Naive thymus-derived CD8-positive, alpha-beta T cell (primary cell): Measurements from ENCODE around the gene FAM228A. TPM values are rescaled to one million over a fixed set of nuclear protein-coding genes. Genes with fewer than 3 reads are reported as not detected.

Experiments
- ATAC-seq, 2 donors: fragments of 150-1000 bp; cut with Tn5 transposase in 1 of 2; sonication (Bioruptor Pico), chemical (Tn5 transposase) in 1 of 2; 1 replicate in 1 of 2; 2 replicates in 1 of 2; pipeline ENCODE4 v1.10.0; 2021; ENCODE audit warnings: mild to moderate bottlenecking in 2 of 2, moderate library complexity in 2 of 2
- POLR2A ChIA-PET: fragments of 350-600 bp; sonication (Branson Sonifier 250); formaldehyde crosslinking; loops from one replicate; lab custom pipeline; 2021; ENCODE audit warnings: antibody characterized with exemption; lab: Charles Lee
- DNase-seq, 10 donors: peaks; one replicate each; pipeline versions ENCODE4 v3.0.0 to v3.0.0-alpha.2; 2020 to 2022
- H3K27ac Mint-ChIP-seq, 10 donors: one replicate each; pipeline ENCODE4 v1.8.0; 2020 to 2022; ENCODE audit warnings: mild to moderate bottlenecking in 10 of 10, mixed read lengths in 10 of 10, moderate library complexity in 4 of 10, inconsistent platforms in 1 of 10
- H3K27me3 Mint-ChIP-seq, 5 donors: one replicate each; pipeline ENCODE4 v1.8.0; 2021 to 2022; ENCODE audit warnings: mixed read lengths in 5 of 5
- H3K36me3 Mint-ChIP-seq, 3 donors: one replicate each; pipeline ENCODE4 v1.8.0; 2020 to 2022; ENCODE audit warnings: mixed read lengths in 3 of 3, mild to moderate bottlenecking in 2 of 3, inconsistent platforms in 1 of 3
- H3K4me1 Mint-ChIP-seq, 4 donors: one replicate each; pipeline ENCODE4 v1.8.0; 2021 to 2022; ENCODE audit warnings: mixed read lengths in 4 of 4
- H3K4me3 Mint-ChIP-seq, 10 donors: one replicate each; pipeline ENCODE4 v1.8.0; 2020 to 2022; ENCODE audit warnings: mild to moderate bottlenecking in 10 of 10, mixed read lengths in 10 of 10, moderate library complexity in 6 of 10, inconsistent platforms in 1 of 10
- H3K9me3 Mint-ChIP-seq, 9 donors: one replicate each; pipeline ENCODE4 v1.8.0; 2020 to 2022; ENCODE audit warnings: mixed read lengths in 9 of 9, mild to moderate bottlenecking in 3 of 9, inconsistent platforms in 1 of 9, moderate library complexity in 1 of 9
- polyA plus RNA-seq, 3 donors: library from polyadenylated mRNA; unstranded; fragments of 300-500 nt; fragmentation: Illumina TruSeq; gene quantifications; one replicate each; pipeline ENCODE4 v1.2.3, GENCODE V29; 2021
- total RNA-seq, 8 experiments: library from RNA in 2 of 8; stranded (reverse) in 2 of 8; gene quantifications; one replicate each; pipeline ENCODE4 v1.2.3 and lab custom pipeline; 2021 to 2026

The FAM228A gene
- total and polyA plus RNA-seq, 5 experiments from 2014 or later = 0.14 to 1.2 (median 0.26) TPM; not detected in 2

DNA sequence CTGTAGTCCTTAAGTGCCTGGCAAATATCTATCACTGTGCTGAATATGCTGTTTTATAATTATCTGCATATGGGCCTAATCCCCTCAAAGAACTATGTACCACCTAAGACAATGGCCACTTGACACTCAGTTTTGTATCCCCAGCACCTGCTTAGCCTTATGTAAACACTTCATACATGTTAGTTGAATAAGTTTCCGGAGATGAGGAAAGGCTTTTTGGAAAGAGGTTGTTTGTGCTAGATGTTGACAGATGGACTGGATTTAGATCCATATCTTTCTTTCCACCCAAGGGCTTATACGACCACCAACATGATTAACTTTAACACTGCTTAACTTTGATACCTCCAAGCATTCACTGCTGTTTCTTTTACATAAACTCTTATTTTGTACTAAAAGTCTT, 63.3 kb downstream of the FAM228A start:
- POLR2A ChIA-PET = no interaction called here
- peaks cover 0 to 5% (median 0%) of the 10 kb centered on the region in 4 donors for H3K4me1 Mint-ChIP-seq
- no peaks in the 10 kb centered on the region for H3K9me3 Mint-ChIP-seq
- no peak overlapping the region for H3K4me3 Mint-ChIP-seq
- ATAC-seq = no peak
- no peaks in the 10 kb centered on the region for H3K27me3 Mint-ChIP-seq
- H3K27ac Mint-ChIP-seq = peak overlapping the region in 1 of 10 donors; percentile 8
- no peak for DNase-seq
- peaks cover 4 to 65% (median 5%) of the 10 kb centered on the region in 3 donors for H3K36me3 Mint-ChIP-seq

GRCh38 chr2:24239553-24239952, 64.7 kb downstream of the FAM228A start:
- POLR2A ChIA-PET = no interaction called here
- no peaks in the 10 kb centered on the region for H3K27me3 Mint-ChIP-seq
- peaks cover 0 to 5% (median 0%) of the 10 kb centered on the region in 4 donors for H3K4me1 Mint-ChIP-seq
- ATAC-seq (no peak), DNase-seq (no peak)
- H3K4me3 Mint-ChIP-seq = no peak overlapping the region
- no peaks in the 10 kb centered on the region for H3K9me3 Mint-ChIP-seq
- no peak overlapping the region for H3K27ac Mint-ChIP-seq
- peaks cover 4 to 62% (median 5%) of the 10 kb centered on the region in 3 donors for H3K36me3 Mint-ChIP-seq

Other genes starting within 250 kb of the FAM228A start
- 10 to 100 TPM; 40.2 to 41.4 TPM for gene ATAD2B, start 247.9 kb upstream of the FAM228A start, total RNA-seq
- 10 to 100 TPM in 1 of 3 donors, 1 to 10 TPM in 2; 7.2 to 11.4 (median 7.5) TPM for gene ATAD2B, start 247.9 kb upstream of the FAM228A start, polyA plus RNA-seq
- 10 to 100 TPM; 14.4 to 14.6 TPM for gene UBXN2A, start 234.6 kb upstream of the FAM228A start, total RNA-seq
- gene UBXN2A, start 234.6 kb upstream of the FAM228A start, polyA plus RNA-seq = 10 to 100 TPM; 13.1 to 13.6 (median 13.6) TPM
- under 1 TPM in 1 of 2 experiments, not detected in 1; 0.44 TPM for gene MFSD2B, start 165.0 kb upstream of the FAM228A start, total RNA-seq
- gene MFSD2B, start 165.0 kb upstream of the FAM228A start, polyA plus RNA-seq = under 1 TPM in 1 of 3 donors, not detected in 2; 0.14 TPM
- gene WDCP, start 127.7 kb upstream of the FAM228A start, total RNA-seq = 10 to 100 TPM; 14.9 to 15.6 TPM
- 1 to 10 TPM; 3.4 to 6.5 (median 5.0) TPM for gene WDCP, start 127.7 kb upstream of the FAM228A start, polyA plus RNA-seq
- gene FKBP1B, start 125.3 kb upstream of the FAM228A start, total RNA-seq = under 1 TPM; 0.39 to 0.49 TPM
- gene FKBP1B, start 125.3 kb upstream of the FAM228A start, polyA plus RNA-seq = 1 to 10 TPM in 1 of 3 donors, under 1 TPM in 1, not detected in 1; 0.77 to 1.9 TPM
- gene SF3B6, start 98.7 kb upstream of the FAM228A start, total RNA-seq = 10 to 100 TPM; 55.8 to 57.7 TPM
- gene SF3B6, start 98.7 kb upstream of the FAM228A start, polyA plus RNA-seq = 100 to 1,000 TPM; 161 to 208 (median 195) TPM
- gene TP53I3, start 90.2 kb upstream of the FAM228A start, total RNA-seq = 1 to 10 TPM in 1 of 2 experiments, not detected in 1; 1.0 TPM
- under 1 TPM in 2 of 3 donors, not detected in 1; 0.39 to 0.44 TPM for gene TP53I3, start 90.2 kb upstream of the FAM228A start, polyA plus RNA-seq
- not detected for gene PFN4, start 51.7 kb upstream of the FAM228A start, total RNA-seq
- not detected for gene PFN4, start 51.7 kb upstream of the FAM228A start, polyA plus RNA-seq
- gene FAM228B, start 51.6 kb upstream of the FAM228A start, total RNA-seq = 10 to 100 TPM; 25.1 to 28.5 TPM
- 1 to 10 TPM; 6.5 to 8.7 (median 7.5) TPM for gene FAM228B, start 51.6 kb upstream of the FAM228A start, polyA plus RNA-seq
- gene ITSN2, start 185.5 kb downstream of the FAM228A start, total RNA-seq = 100 to 1,000 TPM; 141 to 156 TPM
- gene ITSN2, start 185.5 kb downstream of the FAM228A start, polyA plus RNA-seq = 10 to 100 TPM; 45.9 to 57.8 (median 47.1) TPM